ENCODE measurements around the gene SUGCT. TPM values are rescaled to one million over a fixed set of nuclear protein-coding genes. Genes with fewer than 3 reads are reported as not detected.

SUGCT gene
- total RNA-seq, 1 donor from 2014 or later, result 9.8 TPM

GRCh38 chr7:40887099-40887498 lies 752.3 kb downstream of the SUGCT start:
- Mint-ChIP-seq H3K36me3 (peaks cover 10% of the 10 kb centered on the region), H3K4me1 (peaks cover 3% of the 10 kb centered on the region), H3K4me3 (no peak overlapping the region)

DNA sequence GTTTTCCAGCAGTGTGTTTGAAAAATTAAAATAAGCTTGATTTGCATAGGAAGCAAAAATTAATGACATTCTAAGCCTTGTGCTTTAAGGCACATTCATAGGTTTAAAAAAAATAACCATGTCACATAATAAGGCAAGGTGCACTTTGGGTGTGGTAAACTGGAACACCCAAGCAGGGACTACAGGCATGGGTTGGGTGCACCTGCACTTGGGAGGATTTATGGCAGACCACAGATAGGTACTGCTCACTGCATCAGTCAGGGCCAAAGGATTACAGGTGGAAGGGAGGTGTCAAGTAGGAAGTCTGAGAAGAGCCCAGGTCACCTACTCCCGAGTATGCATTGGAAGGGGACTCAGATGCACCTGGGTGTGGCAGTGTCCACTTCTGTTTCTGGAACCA lies 753.7 kb downstream of the SUGCT start:
- H3K9me3 Mint-ChIP-seq, result peaks cover 38% of the 10 kb centered on the region
- H3K4me1 Mint-ChIP-seq, result peaks cover 3% of the 10 kb centered on the region
- no peak for TF ChIP-seq CTCF (IDR thresholded peaks at IDR 0.05; ENCODE audit: unreplicated experiment)
- no peak overlapping the region for H3K27ac Mint-ChIP-seq
- H3K27me3 Mint-ChIP-seq (ENCODE audit: low read depth), result no peaks in the 10 kb centered on the region
- H3K36me3 Mint-ChIP-seq, result peaks cover 10% of the 10 kb centered on the region
- H3K4me3 Mint-ChIP-seq, result no peak overlapping the region
- DNase-seq (ENCODE audit: low spot score in 2 of 2, unreplicated experiment in 2 of 2), result no peak

More at GRCh38 chr7:40887099-40887498, 752.3 kb downstream of the SUGCT start:
- Mint-ChIP-seq H3K9me3 (peaks cover 27% of the 10 kb centered on the region), H3K27ac (no peak overlapping the region), H3K27me3 (ENCODE audit: low read depth) (no peaks in the 10 kb centered on the region)
- TF ChIP-seq CTCF (IDR thresholded peaks at IDR 0.05; ENCODE audit: unreplicated experiment), result no peak
- no peak for DNase-seq (ENCODE audit: low spot score in 2 of 2, unreplicated experiment in 2 of 2)

- H3K4me1 Mint-ChIP-seq, result peaks cover 3% of the 10 kb centered on the region
- DNase-seq (ENCODE audit: low spot score in 2 of 2, unreplicated experiment in 2 of 2), result no peak
- peaks cover 41% of the 10 kb centered on the region for H3K9me3 Mint-ChIP-seq
- H3K36me3 Mint-ChIP-seq, result peaks cover 10% of the 10 kb centered on the region
- no peak for TF ChIP-seq CTCF (IDR thresholded peaks at IDR 0.05; ENCODE audit: unreplicated experiment)
- H3K4me3 Mint-ChIP-seq, result no peak overlapping the region
- no peak overlapping the region for H3K27ac Mint-ChIP-seq
- no peaks in the 10 kb centered on the region for H3K27me3 Mint-ChIP-seq (ENCODE audit: low read depth)
Measured at GRCh38 chr7:40889099-40889498, 754.3 kb downstream of the SUGCT start.

DNA sequence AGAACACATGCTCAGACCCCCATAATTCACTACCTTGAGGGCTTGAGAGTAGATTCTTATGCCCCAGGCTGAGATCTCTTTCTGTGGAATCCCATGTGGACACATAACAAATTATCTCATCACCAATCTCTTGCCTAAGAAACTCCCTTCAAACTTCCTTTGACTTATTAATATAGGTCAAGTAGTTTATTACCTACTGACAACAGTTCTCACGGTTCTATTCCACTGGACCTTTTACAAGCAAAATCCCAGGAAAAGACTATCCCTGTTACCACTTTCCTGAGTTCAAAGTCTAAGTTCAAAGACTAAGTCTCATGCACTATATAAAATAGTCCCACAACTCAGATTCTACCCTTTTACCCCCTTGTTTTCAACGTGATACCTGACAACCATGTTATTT lies 754.7 kb downstream of the SUGCT start:
- Mint-ChIP-seq H3K27ac (no peak overlapping the region), H3K4me1 (peaks cover 3% of the 10 kb centered on the region), H3K27me3 (ENCODE audit: low read depth) (no peaks in the 10 kb centered on the region), H3K36me3 (peaks cover 13% of the 10 kb centered on the region), H3K9me3 (peaks cover 45% of the 10 kb centered on the region), H3K4me3 (no peak overlapping the region)
- no peak for DNase-seq (ENCODE audit: low spot score in 2 of 2, unreplicated experiment in 2 of 2)
- no peak for TF ChIP-seq CTCF (IDR thresholded peaks at IDR 0.05; ENCODE audit: unreplicated experiment)

DNA sequence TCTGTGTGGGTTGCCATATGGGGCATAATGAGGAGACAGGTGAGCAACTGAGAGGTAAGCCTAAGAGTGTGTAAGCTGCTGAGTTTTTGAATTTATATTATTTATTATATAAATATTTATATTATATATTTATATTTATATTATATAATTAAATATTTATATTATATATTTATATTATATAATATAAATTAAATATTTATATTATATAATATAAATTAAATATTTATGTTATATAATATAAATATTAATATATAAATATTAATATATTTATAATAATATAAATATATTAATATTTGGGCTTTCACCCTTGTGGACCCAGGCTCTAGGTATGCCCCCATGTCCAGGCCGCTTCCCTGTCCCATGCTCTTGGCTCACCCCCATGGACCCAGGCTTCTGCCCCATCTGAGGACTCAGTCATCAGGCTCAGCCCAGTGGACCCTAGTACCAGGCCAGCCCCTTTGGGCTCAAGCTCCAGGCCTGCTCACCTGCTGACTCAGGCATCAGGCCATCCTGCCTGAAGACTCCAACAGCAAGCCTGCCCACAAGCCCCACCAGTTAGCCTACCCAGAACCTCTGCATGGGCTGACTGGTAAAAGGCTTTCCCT lies 755.4 kb downstream of the SUGCT start:
- peaks cover 3% of the 10 kb centered on the region for H3K4me1 Mint-ChIP-seq
- no peak overlapping the region for H3K4me3 Mint-ChIP-seq
- peaks cover 50% of the 10 kb centered on the region for H3K9me3 Mint-ChIP-seq
- H3K27me3 Mint-ChIP-seq (ENCODE audit: low read depth), result no peaks in the 10 kb centered on the region
- peaks cover 16% of the 10 kb centered on the region for H3K36me3 Mint-ChIP-seq
- no peak for TF ChIP-seq CTCF (IDR thresholded peaks at IDR 0.05; ENCODE audit: unreplicated experiment)
- no peak for DNase-seq (ENCODE audit: low spot score in 2 of 2, unreplicated experiment in 2 of 2)
- no peak overlapping the region for H3K27ac Mint-ChIP-seq

DNA sequence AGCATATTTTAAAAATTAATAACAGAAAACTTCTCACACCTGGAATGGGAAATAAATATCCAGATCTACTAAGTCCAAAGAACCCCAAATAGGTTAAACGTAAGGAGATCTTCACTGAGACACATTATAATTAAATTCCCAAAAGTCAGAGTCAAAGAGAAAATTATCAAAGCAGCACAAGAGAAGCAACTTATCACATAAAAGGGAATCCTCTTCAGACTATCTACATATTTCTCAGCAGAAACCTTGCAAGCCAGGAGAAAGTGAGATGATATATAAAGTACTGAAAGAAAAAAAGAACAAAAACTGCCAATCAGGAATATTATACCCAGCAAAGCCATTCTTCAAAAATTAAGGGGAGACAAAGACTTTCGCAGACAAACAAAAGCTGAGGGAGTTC lies 756.4 kb downstream of the SUGCT start:
- no peak for TF ChIP-seq CTCF (IDR thresholded peaks at IDR 0.05; ENCODE audit: unreplicated experiment)
- Mint-ChIP-seq H3K9me3 (peaks cover 46% of the 10 kb centered on the region), H3K4me3 (no peak overlapping the region), H3K36me3 (peaks cover 17% of the 10 kb centered on the region), H3K4me1 (no peaks in the 10 kb centered on the region), H3K27ac (no peak overlapping the region), H3K27me3 (ENCODE audit: low read depth) (no peaks in the 10 kb centered on the region)
- DNase-seq (ENCODE audit: low spot score in 2 of 2, unreplicated experiment in 2 of 2), result no peak

All from mesothelial cell of epicardium (in vitro differentiated cells).